Measurements from ENCODE around the gene HOXA3.

Gene HOXA3

DNA sequence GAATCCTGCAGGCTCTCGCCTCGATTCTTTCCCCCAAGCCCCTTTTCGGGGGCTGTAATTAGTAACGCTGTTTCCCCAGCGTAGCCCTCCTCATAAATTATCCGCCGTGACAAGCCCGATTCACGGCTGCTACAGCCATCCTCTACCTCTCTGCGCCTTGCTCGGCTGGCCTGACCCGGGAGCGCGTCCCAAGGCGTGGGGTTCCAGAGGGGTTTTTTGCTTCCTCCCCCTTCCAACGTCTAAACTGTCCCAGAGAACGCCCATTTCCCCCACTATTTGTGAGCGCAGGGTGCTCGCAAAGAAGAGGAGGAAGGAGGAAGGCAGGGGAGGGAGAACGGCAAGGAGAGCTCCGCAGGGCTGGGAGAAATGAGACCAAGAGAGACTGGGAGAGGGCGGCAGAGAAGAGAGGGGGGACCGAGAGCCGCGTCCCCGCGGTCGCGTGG is 9.8 kb downstream of the HOXA3 start:
- no peak for DNase-seq

DNA sequence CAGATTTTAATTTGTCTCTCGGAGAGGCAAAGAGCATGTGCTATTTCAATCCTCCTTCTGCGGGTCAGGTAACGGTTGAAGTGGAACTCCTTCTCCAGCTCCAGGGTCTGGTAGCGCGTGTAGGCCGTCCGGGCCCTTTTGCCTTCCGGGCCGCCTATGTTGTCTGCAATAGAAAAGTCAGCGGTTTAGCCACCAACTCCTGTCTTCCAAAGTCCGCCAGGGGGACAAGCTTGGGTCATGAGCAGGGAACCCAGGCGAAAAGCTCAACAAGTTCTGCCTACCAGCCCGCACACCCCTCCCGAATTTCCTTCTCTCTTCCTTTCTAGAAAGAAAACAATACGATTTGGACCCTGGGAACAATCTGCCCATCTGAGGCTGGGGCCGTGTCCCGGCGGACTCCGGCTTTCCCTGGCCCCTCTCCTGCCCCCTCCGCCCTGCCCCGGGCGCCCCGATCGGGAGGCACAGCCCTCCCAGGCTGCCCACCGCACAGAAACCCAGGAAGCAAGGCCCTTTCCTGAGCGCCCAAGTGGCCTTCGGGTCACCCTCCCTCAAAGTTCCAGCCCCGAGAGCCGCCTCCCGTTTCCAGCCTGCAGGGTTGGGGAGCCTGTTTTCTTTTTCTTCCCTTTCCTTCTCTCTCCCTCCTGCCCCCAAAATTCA is 10.3 kb downstream of the HOXA3 start:
- no peak for DNase-seq

DNA sequence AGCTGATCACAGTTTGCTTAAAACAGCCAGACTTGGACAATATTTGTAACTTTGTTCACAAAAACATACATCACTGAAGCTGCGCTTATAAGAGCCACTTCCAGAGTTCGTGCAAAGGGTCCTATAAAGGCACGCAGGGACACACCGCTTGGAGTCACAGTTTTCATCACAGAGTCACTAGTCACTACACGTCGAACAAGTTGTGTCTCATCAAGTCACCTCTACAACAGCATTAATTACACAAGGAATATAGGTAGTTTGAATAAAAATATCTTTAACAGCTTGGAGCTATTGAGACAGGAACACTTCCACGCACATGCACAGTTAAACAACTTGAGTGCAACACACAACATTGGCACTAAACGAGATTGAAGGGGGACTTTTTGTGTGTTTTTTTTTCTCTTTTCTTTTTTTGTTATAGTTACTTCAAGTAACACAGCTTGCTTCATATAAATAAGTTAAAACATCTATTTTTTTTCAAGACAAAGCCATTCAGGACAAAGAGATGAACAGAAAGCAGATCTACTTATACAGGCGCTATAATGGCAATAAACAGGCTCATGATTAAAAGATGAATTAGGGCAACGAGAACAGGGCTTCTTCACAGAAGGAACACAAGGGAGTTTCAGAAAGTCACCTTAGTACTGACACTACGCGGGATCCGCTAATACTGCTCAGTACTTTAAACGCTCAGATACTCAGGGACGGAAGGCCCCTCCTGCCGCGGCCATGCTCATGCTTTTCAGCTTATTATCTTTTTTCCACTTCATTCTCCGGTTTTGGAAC is 11.1 kb downstream of the HOXA3 start:
- DNase-seq: no peak

DNA sequence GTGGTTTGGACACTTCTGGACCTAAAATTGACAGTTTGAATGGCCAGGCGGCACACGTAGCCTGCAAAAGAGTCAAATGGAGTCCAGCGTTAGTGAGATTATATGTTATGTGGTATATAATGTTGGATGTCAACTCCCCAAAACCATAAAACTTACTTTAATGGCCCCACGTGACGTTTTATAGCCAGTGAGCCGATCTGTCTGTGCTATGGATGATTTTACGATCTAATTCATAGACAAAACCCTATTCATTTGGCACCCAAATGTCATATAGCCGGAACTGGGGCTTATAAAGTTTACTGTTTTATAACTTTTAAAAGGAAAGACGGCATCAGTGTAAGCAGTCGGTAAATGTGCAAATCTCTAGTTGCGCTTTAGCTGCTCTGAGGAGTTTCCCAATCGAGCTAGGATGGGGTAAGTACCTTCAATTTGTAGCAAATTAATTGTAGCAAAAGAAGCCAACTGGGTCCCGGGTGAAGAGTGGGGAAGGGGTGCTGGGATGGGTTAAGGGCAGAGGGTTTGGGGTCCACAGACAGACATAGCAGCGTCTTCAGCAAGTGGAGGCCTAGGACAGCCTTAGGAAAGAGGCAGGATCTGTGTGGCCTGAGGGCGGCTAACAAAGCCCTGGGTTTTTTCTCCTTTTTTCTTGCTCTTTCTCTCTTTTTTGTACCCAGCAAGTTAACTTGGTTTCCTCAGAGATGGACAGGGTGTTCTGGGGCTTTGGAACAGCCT is 12.1 kb downstream of the HOXA3 start:
- no peak for DNase-seq

DNA sequence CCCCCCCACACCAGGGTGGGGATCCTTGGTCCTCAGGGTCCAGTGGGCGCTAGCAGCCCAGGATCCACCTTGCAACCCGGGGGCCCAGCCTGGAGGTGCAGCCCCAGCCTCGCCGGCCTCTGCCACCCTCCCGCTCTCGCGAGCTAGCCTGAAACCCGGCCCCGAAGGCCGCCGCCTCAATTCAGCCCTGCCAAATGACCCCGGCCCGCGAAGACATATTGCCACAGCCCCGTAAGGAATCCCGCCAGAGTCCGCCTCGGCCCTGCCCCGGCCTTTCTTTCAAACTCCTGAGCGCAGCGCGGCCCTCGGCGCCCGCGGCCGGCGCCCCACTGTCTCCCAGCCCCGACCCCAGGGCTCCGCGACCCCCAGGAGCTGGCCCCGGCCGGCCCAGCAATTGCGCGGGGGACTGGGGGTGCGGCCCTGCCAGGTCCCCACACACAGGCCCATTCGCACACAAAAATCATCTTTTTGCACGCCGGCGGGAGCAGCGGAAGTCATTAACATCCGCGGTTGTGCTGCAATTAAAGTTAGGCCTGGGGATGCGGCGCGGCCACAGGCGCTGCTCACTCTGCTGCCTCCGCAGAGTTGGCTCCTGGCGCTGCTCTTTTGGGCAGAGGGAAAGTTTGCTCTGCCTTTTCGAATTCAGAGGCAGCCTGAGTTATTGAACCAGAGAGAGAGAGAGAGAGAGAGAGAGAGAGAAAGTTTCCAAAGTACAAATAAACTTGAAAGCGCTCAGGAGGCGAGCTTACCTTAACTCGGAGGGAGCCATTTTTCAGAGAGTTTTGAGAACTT is 12.9 kb downstream of the HOXA3 start:
- DNase-seq: no peak

DNA sequence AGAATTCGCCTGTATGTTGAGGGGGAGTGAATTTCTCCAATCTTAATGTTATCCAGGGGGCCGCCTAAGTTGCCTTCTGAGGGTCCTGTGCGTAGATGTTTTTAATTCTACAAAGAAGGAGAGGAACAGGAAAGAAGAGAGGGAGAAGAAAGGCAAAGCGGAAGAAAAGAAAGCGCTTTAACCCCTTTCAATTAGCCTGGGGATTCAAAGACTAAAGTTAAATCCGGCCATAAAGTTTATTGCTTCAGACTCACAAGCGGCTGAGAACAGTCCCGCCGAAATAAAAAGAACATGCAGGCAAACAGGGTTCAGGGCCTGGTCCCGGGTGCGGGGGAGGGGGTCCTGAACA is 13.4 kb downstream of the HOXA3 start:
- DNase-seq: no peak

DNA sequence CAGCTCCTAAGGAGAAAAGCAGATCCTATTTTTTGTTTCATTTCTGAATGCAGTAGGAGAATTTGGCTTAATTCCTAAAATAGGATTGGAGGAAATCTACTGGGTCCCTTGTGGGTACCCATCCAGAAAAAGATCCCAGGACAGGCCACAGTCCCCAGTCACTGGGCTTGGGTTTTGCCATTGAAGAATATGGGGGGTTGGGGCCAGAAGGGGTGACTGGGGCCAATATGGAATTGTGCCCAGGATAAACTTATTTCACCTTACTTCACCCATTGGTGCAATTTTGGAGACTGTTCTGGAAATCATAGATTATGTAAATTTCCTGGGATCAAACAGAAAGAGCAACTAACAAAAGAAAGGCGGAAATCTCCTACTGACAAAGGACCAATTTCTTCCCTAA is 13.9 kb downstream of the HOXA3 start:
- no peak for DNase-seq

DNA sequence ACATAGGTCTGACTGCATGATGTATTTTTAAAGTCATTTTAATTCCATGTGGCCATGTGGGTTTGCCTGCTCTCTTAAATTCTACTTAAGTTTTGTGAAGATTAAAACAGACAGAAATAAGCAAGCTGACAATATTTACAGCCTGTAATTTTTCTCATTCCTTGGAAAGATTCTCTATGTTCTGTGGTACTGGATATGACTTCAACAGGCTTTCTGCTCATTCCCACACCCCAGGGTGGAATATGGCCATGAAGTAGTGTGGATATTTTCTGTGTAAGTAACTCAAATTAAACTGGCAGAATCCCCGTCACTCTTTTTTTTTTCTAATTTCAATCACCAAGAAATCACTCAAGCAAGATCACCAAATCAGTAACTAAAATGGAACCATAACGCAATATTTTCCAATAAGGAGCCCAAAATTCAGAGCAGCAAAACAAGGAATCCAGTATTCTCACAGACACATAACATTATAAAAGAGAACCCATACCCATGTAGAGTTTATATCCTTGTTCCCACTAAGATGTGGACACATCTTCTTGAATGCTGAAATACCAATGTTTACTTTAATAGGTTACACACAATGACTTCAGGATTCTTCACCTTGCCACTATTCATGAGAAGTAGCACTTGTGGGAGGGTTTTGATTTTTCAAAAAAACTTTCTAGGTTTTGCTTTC is 14.6 kb downstream of the HOXA3 start:
- DNase-seq: no peak

DNA sequence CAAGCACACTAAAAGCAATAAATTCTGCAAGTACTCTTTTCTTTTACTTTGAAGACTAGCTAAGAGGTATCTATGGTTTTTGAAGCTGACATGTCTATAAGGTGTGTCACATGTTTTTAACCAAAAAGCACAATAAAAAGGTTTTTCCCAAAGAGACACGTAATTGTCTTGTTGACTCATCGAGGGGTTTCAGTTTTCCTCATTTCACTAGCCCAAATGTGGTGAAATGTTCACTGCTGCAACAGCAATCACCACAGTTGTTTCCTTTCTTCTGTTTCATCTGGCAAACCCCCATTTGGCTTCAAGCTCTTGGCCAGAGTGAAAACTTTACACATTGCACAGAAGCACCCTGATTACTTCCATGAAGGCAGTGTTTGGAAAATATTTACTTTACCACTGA is 18.0 kb downstream of the HOXA3 start:
- DNase-seq: peak in 1 of 2 donors; percentile 23

DNA sequence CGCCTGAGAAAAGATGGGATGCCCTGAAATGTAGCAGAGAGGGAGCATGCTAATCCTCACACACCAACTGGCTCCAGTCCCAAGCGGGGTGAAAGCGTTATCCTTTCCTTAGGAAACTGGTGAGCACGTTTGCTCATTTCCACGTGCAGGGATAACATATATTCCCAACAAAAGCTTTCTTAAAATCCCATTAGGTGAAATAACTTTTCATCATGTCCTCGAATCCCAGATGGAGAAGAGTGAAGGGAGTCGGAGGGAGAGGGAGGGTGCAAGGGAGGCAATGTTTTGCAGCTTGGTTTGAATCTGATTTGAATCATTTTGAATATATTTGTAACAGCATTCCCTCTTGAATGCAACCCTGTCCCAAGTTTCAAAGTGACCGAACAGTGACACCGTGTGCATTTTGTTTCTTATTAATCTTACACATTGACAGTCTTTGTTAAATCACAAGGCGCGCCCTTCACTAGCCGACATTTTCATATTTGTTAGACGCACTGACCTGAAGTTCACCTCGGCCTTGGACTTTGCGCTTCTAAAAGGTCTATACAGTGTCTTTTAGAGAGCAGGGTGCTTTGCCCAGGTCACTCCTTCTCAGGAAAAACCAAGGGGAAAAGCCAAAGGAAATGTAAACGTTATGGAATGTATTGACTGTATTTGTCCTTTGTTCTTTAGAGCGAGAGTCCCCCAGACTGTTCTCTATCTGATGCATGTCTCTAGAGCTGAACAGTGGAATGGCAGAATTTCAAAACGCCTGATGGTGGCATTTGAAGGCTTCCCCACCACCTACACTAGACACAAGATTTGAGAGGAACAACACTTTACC is 18.8 kb downstream of the HOXA3 start:
- no peak for DNase-seq

DNA sequence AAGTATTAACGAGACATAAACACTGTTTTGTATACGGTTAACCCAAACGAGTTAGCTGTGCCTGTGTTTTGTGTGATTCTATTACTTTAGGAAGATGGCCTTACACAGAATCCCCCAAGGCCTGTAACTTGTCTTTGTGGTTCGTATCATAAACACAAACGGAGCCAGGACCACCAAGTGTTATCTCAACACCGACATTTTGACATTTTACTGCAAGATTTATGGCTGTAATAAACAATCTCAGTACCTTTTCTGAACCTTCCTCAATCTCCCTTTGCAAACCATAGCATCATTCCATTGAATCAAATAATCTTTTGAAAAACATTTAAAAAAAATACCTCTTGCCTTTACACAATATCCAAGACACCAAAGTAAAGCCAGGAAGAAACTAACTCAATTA is 19.4 kb downstream of the HOXA3 start:
- DNase-seq: no peak

DNA sequence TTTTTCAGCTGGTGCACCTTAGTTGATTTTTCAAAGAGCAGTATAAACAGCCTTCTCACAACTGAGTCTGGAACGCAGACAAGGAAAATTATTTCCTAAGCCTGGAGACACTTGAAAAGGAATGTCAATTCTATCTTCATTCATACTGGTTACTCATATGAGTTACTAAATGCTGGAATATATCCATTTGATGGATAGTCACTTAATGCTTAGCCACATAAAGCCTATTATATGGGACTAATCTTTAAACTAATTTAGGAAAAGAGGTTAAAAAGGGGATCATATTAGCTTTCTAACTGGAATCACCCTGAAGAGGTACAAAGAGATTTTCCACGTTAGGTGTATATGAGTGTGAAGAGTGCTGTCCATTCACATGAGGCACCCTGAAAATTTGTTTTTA is 20.2 kb downstream of the HOXA3 start:
- DNase-seq: no peak

DNA sequence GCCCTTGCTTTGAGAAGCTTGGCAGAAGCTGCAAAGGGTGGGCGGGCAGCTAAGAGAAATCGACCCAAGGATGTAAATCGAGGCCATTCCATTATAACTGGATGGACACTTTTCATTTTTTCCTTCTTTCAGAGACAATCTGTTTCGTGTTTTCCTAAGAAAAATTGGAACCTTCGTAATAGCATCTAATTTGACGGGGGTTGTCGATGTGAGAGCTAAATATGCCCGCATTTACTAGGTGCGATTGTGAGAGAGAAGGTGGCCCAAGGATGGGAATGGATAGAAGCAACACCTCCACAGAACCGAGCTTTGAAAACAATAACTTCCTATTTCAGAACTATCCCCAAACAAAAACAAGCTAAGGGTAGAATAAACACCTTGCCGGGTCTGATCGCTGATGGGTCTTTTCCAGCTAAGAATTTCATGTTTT is 21.0 kb downstream of the HOXA3 start:
- no peak for DNase-seq

DNA sequence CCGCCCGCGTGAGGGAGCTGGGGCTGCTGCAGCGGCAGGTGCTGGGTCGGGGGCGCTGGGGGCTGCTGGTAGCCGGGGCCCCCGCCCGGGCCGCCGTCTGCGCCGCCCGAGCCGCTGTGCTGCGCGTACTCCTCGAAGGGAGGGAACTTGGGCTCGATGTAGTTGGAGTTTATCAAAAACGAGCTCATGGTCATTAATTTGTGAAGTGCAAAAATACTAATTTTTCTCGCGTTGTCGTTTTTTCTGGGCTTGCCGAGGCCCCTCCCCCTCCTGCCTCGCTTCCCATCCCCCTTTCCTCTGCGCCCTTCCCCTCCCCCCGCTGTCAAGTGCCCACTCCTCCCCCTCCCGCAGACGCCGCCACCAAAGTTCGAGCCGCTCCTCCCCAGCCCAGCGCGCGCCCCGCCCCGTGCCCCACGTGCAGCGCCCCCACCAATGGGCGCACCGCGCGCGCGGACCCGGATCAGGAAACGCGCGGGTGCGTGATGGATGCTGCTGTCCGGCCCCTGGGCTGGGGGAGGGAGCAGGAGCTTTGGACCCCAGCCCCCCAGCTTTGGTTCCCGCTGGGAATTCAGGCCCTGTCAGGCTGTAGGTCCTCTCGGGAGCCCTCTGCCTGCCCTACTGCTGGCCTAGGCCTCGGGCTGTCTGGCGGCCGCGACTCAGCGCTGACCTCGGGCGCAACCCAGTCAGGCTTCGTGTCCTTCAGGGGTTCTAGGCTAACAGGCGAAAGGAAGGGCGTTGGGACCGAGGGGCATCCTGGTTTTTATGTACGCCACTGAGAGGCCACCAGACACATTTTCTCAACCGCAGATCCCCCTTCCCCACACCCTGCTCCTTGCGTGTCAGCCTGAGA is 21.6 kb downstream of the HOXA3 start, which contains the start of gene HOXA4:
HOXA4 (minus strand) TSS at position 218 of the 850 bp plus-strand sequence; CDS start at position 194, 24 bp downstream.
- no peak for DNase-seq

DNA sequence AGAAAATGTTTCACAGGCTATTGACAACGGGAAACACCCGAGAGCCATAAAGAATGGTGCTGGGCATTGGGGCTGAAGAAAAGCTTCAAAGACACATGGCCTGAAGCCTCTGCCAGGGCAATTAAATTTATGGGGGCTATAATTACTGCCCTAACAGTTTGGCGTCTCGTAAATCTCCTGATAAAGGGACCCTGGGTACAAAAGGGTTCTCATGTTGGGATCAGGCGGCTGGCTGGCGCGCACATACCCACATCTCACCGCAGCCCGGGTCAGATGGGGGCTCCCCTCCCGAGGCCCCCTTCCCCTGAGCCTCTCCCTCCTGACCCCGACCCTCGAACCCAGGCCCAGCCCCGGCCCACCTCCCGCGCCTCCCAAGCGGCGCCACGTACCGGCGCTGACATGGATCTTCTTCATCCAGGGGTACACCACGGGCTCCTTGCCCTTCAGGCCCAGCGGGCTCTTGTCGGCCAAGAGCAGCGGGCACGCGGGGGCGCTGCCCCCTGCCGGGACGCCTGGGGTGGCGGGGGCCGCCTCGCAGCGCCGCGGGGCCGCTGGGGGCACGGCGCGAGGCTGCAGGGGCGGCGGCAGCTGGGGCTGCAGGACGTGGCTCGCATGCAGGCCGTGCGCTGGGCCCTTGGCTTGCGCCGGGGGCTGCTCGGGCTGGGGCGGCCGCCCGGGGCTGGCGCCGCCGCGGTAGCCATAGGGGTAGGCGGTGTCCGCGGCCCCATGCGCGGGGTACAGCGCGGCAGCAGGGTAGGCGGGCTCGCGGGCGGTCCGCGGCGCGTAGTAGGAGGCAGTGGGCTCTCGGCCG is 22.4 kb downstream of the HOXA3 start:
- DNase-seq: no peak

DNA sequence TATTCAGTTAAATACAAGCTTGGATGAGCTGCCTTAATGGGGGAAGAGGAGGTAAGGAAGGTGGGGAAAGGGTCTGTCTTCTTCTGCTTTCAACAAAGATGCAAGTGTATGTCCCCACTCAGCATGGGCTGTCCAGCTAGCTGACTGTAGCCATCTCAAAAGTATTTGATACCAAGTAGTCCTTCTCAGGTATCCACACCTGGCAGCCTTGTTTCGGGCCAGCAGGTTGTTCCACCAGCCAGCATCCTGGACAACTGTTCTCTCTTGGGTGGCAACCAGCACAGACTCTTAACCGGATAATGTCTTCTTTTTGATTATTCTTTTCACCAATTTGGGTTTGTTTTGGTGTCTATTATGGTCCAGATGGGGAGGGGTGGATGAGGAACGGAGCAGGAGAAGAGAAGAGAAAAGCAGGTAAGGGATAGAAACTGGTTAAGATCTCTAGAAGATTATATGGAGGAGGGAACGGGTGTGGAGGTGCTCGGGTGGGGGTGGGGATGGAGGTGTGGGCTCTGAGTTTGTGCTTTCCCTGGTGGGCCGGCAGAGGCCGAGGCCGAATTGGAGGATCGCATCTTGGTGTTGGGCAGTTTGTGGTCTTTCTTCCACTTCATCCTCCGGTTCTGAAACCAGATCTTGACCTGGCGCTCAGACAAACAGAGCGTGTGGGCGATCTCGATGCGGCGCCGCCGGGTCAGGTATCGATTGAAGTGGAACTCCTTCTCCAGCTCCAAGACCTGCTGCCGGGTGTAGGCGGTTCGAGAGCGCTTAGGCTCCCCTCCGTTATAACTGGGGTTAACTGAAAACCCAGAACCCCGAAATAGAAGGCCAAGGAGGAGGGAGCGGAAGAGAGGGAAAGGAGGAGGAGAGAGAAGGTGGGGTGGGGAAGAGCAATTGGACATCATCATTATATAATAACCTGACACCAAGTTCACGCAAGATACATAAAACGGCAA is 23.3 kb downstream of the HOXA3 start:
- no peak for DNase-seq

DNA sequence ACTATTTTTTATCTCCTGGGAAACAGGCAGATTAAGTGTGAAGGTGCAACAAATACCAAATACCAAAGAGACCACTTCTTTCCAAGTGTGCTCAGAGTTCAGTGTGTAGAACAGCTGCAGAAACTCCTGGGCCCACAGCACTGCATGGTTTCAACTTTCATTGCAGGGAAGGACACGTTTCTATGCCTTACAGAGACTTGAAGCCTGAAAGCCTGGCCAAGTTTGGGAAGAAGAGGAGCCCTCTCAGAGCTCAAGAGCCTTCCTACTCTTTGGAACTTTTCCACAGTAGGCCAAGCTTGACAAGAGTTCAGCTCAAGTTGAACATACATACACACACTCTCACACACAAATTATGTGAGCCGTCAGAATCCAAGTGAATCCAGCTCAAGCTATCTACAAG is 24.3 kb downstream of the HOXA3 start:
- no peak for DNase-seq

DNA sequence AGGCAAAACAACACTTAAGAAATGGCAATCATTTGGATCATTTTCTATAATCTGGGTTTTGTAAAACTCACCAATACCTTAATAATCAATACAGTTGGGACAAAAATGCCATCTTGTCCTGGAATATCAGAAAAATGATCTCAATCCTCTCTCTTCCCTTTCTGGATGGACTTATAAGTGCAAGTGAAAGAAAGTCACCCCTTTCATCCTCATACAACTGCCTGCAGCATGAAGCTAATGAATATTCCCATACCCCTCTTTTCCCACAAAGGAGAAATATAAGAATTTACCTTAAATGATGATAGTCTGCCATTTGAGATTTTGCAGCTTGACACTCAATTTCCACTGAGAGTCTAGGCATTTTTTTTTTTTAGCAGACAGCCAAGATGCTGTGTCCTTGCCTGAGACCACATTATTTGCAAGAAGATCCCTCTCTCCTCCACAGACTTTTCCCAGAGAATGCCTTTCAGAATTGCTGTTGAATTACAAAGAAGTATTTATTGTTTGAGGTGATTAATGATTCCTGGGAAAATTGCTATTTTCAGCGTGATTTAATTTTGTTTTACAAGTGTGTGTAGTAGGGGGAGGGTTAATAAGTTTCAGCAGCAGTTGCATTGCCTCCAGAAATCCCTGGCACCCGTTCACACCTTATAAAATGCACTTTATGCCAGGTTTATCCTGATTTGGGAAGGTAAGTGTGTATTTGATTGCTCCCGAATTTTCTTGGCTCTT is 25.6 kb downstream of the HOXA3 start:
- no peak for DNase-seq

All from bone marrow (tissue), 2 donors.